Measurements from ENCODE around the gene DHCR24.

DHCR24 gene

GRCh38 chr1:54825696-54826095, 61.3 kb downstream of the DHCR24 start:
- Histone ChIP-seq H3K4me1 (ENCODE audit: control insufficient read depth, insufficient read depth, low read length) (no peaks in the 10 kb centered on the region), H3K27ac (ENCODE audit: low read depth, low read length) (no peak overlapping the region), H3K27me3 (ENCODE audit: control insufficient read depth, insufficient read depth, low read length) (no peaks in the 10 kb centered on the region), H3K36me3 (ENCODE audit: control insufficient read depth, insufficient read depth, low read length) (no peaks in the 10 kb centered on the region), H3K9ac (ENCODE audit: low read length) (no peak overlapping the region), H3K4me3 (ENCODE audit: low read depth, low read length) (no peak overlapping the region), H3K9me3 (ENCODE audit: control insufficient read depth, insufficient read depth, low read depth, low read length) (peaks cover 4% of the 10 kb centered on the region; the same call in 1 of the 2 replicates)

- Histone ChIP-seq H3K9me3 (ENCODE audit: control insufficient read depth, insufficient read depth, low read depth, low read length) (peaks cover 4% of the 10 kb centered on the region; the same call in 1 of the 2 replicates), H3K4me1 (ENCODE audit: control insufficient read depth, insufficient read depth, low read length) (no peaks in the 10 kb centered on the region), H3K27ac (ENCODE audit: low read depth, low read length) (no peak overlapping the region), H3K9ac (ENCODE audit: low read length) (no peak overlapping the region), H3K4me3 (ENCODE audit: low read depth, low read length) (no peak overlapping the region), H3K27me3 (ENCODE audit: control insufficient read depth, insufficient read depth, low read length) (no peaks in the 10 kb centered on the region), H3K36me3 (ENCODE audit: control insufficient read depth, insufficient read depth, low read length) (no peaks in the 10 kb centered on the region)
Observed at GRCh38 chr1:54823670-54824069, 63.3 kb downstream of the DHCR24 start.

GRCh38 chr1:54819733-54820132, 67.3 kb downstream of the DHCR24 start:
- H3K9ac ChIP-seq (ENCODE audit: low read length): no peak overlapping the region
- H3K4me3 ChIP-seq (ENCODE audit: low read depth, low read length): no peak overlapping the region
- H3K4me1 ChIP-seq (ENCODE audit: control insufficient read depth, insufficient read depth, low read length): no peaks in the 10 kb centered on the region; the same call in 1 of the 2 replicates
- H3K27me3 ChIP-seq (ENCODE audit: control insufficient read depth, insufficient read depth, low read length): no peaks in the 10 kb centered on the region
- no peaks in the 10 kb centered on the region for H3K9me3 ChIP-seq (ENCODE audit: control insufficient read depth, insufficient read depth, low read depth, low read length)
- H3K36me3 ChIP-seq (ENCODE audit: control insufficient read depth, insufficient read depth, low read length): no peaks in the 10 kb centered on the region
- no peak overlapping the region for H3K27ac ChIP-seq (ENCODE audit: low read depth, low read length)

GRCh38 chr1:54819195-54819536, 67.8 kb downstream of the DHCR24 start:
- H3K36me3 ChIP-seq (ENCODE audit: control insufficient read depth, insufficient read depth, low read length): no peaks in the 10 kb centered on the region
- H3K27me3 ChIP-seq (ENCODE audit: control insufficient read depth, insufficient read depth, low read length): no peaks in the 10 kb centered on the region

GRCh38 chr1:54818461-54819194, 68.4 kb downstream of the DHCR24 start:
- Histone ChIP-seq H3K9me3 (ENCODE audit: control insufficient read depth, insufficient read depth, low read depth, low read length) (no peaks in the 10 kb centered on the region), H3K27me3 (ENCODE audit: control insufficient read depth, insufficient read depth, low read length) (no peaks in the 10 kb centered on the region), H3K4me1 (ENCODE audit: control insufficient read depth, insufficient read depth, low read length) (peaks cover 10% of the 10 kb centered on the region), H3K36me3 (ENCODE audit: control insufficient read depth, insufficient read depth, low read length) (no peaks in the 10 kb centered on the region), H3K27ac (ENCODE audit: low read depth, low read length) (no peak overlapping the region), H3K9ac (ENCODE audit: low read length) (no peak overlapping the region), H3K4me3 (ENCODE audit: low read depth, low read length) (no peak overlapping the region)

More at GRCh38 chr1:54819195-54819536, 67.8 kb downstream of the DHCR24 start:
- no peak overlapping the region for H3K4me3 ChIP-seq (ENCODE audit: low read depth, low read length)
- H3K27ac ChIP-seq (ENCODE audit: low read depth, low read length): no peak overlapping the region
- peaks cover 4% of the 10 kb centered on the region for H3K4me1 ChIP-seq (ENCODE audit: control insufficient read depth, insufficient read depth, low read length)
- no peak overlapping the region for H3K9ac ChIP-seq (ENCODE audit: low read length)
- no peaks in the 10 kb centered on the region for H3K9me3 ChIP-seq (ENCODE audit: control insufficient read depth, insufficient read depth, low read depth, low read length)

GRCh38 chr1:54816951-54817350, 70.0 kb downstream of the DHCR24 start:
- H3K9ac ChIP-seq (ENCODE audit: low read length): no peak overlapping the region
- H3K36me3 ChIP-seq (ENCODE audit: control insufficient read depth, insufficient read depth, low read length): no peaks in the 10 kb centered on the region
- no peak overlapping the region for H3K27ac ChIP-seq (ENCODE audit: low read depth, low read length)
- H3K27me3 ChIP-seq (ENCODE audit: control insufficient read depth, insufficient read depth, low read length): no peaks in the 10 kb centered on the region
- H3K4me1 ChIP-seq (ENCODE audit: control insufficient read depth, insufficient read depth, low read length): peaks cover 22% of the 10 kb centered on the region
- H3K9me3 ChIP-seq (ENCODE audit: control insufficient read depth, insufficient read depth, low read depth, low read length): no peaks in the 10 kb centered on the region
- H3K4me3 ChIP-seq (ENCODE audit: low read depth, low read length): no peak overlapping the region

- Histone ChIP-seq H3K36me3 (ENCODE audit: control insufficient read depth, insufficient read depth, low read length) (no peaks in the 10 kb centered on the region), H3K9me3 (ENCODE audit: control insufficient read depth, insufficient read depth, low read depth, low read length) (no peaks in the 10 kb centered on the region), H3K9ac (ENCODE audit: low read length) (no peak overlapping the region), H3K27me3 (ENCODE audit: control insufficient read depth, insufficient read depth, low read length) (no peaks in the 10 kb centered on the region), H3K4me1 (ENCODE audit: control insufficient read depth, insufficient read depth, low read length) (peaks cover 22% of the 10 kb centered on the region), H3K4me3 (ENCODE audit: low read depth, low read length) (no peak overlapping the region), H3K27ac (ENCODE audit: low read depth, low read length) (no peak overlapping the region)
Observed at GRCh38 chr1:54816130-54816529, 70.9 kb downstream of the DHCR24 start.

- Histone ChIP-seq H3K4me3 (ENCODE audit: low read depth, low read length) (no peak overlapping the region), H3K9me3 (ENCODE audit: control insufficient read depth, insufficient read depth, low read depth, low read length) (no peaks in the 10 kb centered on the region), H3K36me3 (ENCODE audit: control insufficient read depth, insufficient read depth, low read length) (no peaks in the 10 kb centered on the region), H3K4me1 (ENCODE audit: control insufficient read depth, insufficient read depth, low read length) (peaks cover 22% of the 10 kb centered on the region), H3K9ac (ENCODE audit: low read length) (no peak overlapping the region), H3K27me3 (ENCODE audit: control insufficient read depth, insufficient read depth, low read length) (no peaks in the 10 kb centered on the region), H3K27ac (ENCODE audit: low read depth, low read length) (no peak overlapping the region)
Observed at GRCh38 chr1:54815086-54815876, 71.7 kb downstream of the DHCR24 start.

- no peak overlapping the region for H3K27ac ChIP-seq (ENCODE audit: low read depth, low read length)
- H3K4me3 ChIP-seq (ENCODE audit: low read depth, low read length): no peak overlapping the region
- H3K9ac ChIP-seq (ENCODE audit: low read length): no peak overlapping the region
- no peaks in the 10 kb centered on the region for H3K27me3 ChIP-seq (ENCODE audit: control insufficient read depth, insufficient read depth, low read length)
- H3K9me3 ChIP-seq (ENCODE audit: control insufficient read depth, insufficient read depth, low read depth, low read length): no peaks in the 10 kb centered on the region
- no peaks in the 10 kb centered on the region for H3K36me3 ChIP-seq (ENCODE audit: control insufficient read depth, insufficient read depth, low read length)
- peaks cover 22% of the 10 kb centered on the region for H3K4me1 ChIP-seq (ENCODE audit: control insufficient read depth, insufficient read depth, low read length)
Observed at GRCh38 chr1:54814571-54814970, 72.4 kb downstream of the DHCR24 start.

- no peak overlapping the region for H3K9ac ChIP-seq (ENCODE audit: low read length)
- H3K27ac ChIP-seq (ENCODE audit: low read depth, low read length): no peak overlapping the region
- H3K4me3 ChIP-seq (ENCODE audit: low read depth, low read length): no peak overlapping the region
Observed at GRCh38 chr1:54814126-54814498, 72.9 kb downstream of the DHCR24 start.

GRCh38 chr1:54813485-54814125, 73.4 kb downstream of the DHCR24 start:
- H3K36me3 ChIP-seq (ENCODE audit: control insufficient read depth, insufficient read depth, low read length): no peaks in the 10 kb centered on the region
- no peak overlapping the region for H3K9ac ChIP-seq (ENCODE audit: low read length)
- H3K27me3 ChIP-seq (ENCODE audit: control insufficient read depth, insufficient read depth, low read length): no peaks in the 10 kb centered on the region
- H3K9me3 ChIP-seq (ENCODE audit: control insufficient read depth, insufficient read depth, low read depth, low read length): no peaks in the 10 kb centered on the region
- H3K4me3 ChIP-seq (ENCODE audit: low read depth, low read length): no peak overlapping the region
- H3K4me1 ChIP-seq (ENCODE audit: control insufficient read depth, insufficient read depth, low read length): peaks cover 22% of the 10 kb centered on the region
- H3K27ac ChIP-seq (ENCODE audit: low read depth, low read length): no peak overlapping the region

More at GRCh38 chr1:54814126-54814498, 72.9 kb downstream of the DHCR24 start:
- Histone ChIP-seq H3K36me3 (ENCODE audit: control insufficient read depth, insufficient read depth, low read length) (no peaks in the 10 kb centered on the region), H3K9me3 (ENCODE audit: control insufficient read depth, insufficient read depth, low read depth, low read length) (no peaks in the 10 kb centered on the region), H3K27me3 (ENCODE audit: control insufficient read depth, insufficient read depth, low read length) (no peaks in the 10 kb centered on the region), H3K4me1 (ENCODE audit: control insufficient read depth, insufficient read depth, low read length) (peaks cover 22% of the 10 kb centered on the region)

Measured in HUES6 (cell line).